Prostate gland (tissue), 2 donors: ENCODE measurements around the gene GARIN1A. TPM values are rescaled to one million over a fixed set of nuclear protein-coding genes. Genes with fewer than 3 reads are reported as not detected.
"Not testable (repeated sequence)": the region's sequence is repeated elsewhere in the genome, so short reads cannot be mapped to it uniquely, and the experiment has no call there.

Experiments
- DNase-seq: peaks from one replicate; pipeline ENCODE4 v3.0.0-alpha.2; 2019; ENCODE audit warnings: low spot score
- H3K27ac ChIP-seq, 2 donors: fragments of 200-600 bp; sonication (generic); 2 replicates each; pipeline ENCODE4 v1.5.1; 2017 to 2019
- H3K27me3 ChIP-seq: fragments of 200-600 bp; sonication (generic); replicated peaks from 2 replicates; pipeline ENCODE4 v1.5.1; 2019; ENCODE audit not compliant: insufficient read depth
- H3K36me3 ChIP-seq, 2 donors: fragments of 200-600 bp; sonication (generic); 1 replicate in 1 of 2; 2 replicates in 1 of 2; pipeline versions ENCODE4 v1.5.1 to v1.8.1; 2017 to 2019
- H3K4me1 ChIP-seq: fragments of 200-600 bp; sonication (generic); replicated peaks from 2 replicates; pipeline ENCODE4 v1.5.1; 2019
- H3K4me3 ChIP-seq, 2 donors: fragments of 200-600 bp; sonication (generic); 2 replicates each; pipeline ENCODE4 v1.5.1; 2017 to 2019
- H3K9me3 ChIP-seq: fragments of 200-600 bp; sonication (generic); 2 replicates; pipeline ENCODE4 v1.5.1; 2017
- CTCF ChIP-seq, 4 experiments: fragments of 200-600 bp in 2 of 4; fragments of 450-650 bp in 2 of 4; sonication (generic) in 2 of 4; IDR thresholded peaks; 1 replicate in 3 of 4; 2 replicates in 1 of 4; pipeline ENCODE4 v1.5.1; 2016 to 2019; ENCODE audit warnings: antibody characterized with exemption in 4 of 4, mild to moderate bottlenecking in 2 of 4, moderate library complexity in 2 of 4
- POLR2A ChIP-seq: fragments of 450-650 bp; IDR thresholded peaks from one replicate; pipeline ENCODE4 v1.6.1; 2016; ENCODE audit warnings: antibody characterized with exemption, mild to moderate bottlenecking
- POLR2AphosphoS5 ChIP-seq: sonication (generic); formaldehyde crosslinking; IDR thresholded peaks from one replicate; pipeline ENCODE4 v1.6.1; 2017; ENCODE audit warnings: antibody characterized with exemption
- WGBS: methylation state at CpG from one replicate; pipeline ENCODE4 v1.1.5; 2018; 5-methylcytosine and 5-hydroxymethylcytosine counted together
- intact Hi-C: fragments of 100-400 bp; cut with DNase I; formaldehyde crosslinking; loops from one replicate; pipeline ENCODE4 v1.14.2; 2022
- total RNA-seq, 2 donors: library from RNA; depleted of rRNA; stranded (reverse); fragments of >200 nt; gene quantifications; one replicate each; pipeline ENCODE4 v1.1.0, GENCODE V29; 2016

Gene GARIN1A
- total RNA-seq, 2 donors from 2014 or later: 0.18 to 4.5 TPM

DNA sequence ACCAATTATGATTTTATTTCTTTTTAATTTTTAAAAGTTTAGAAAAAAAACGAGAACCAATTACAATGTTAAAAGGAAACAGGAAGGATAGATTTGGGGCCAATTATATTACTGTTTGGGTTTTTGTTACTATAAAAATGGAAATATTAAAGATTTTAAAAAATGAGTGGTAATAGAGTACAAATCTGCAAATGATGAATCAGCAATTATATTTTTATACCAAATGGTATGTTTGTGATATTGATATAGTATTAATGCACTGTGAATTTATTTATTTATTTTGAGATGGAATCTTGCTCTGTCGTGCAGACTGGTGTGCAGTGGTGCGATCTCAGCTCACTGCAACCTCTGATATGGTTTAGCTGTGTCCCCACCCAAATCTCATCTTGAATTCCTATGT lies 11.5 kb upstream of the GARIN1A start:
- WGBS: 95% methylated on average over 3 of the region's 3 CpGs
- no peaks in the 10 kb centered on the region for H3K9me3 ChIP-seq
- H3K27me3 ChIP-seq: no peaks in the 10 kb centered on the region
- H3K36me3 ChIP-seq: no peaks in the 10 kb centered on the region
- no peaks in the 10 kb centered on the region for H3K4me1 ChIP-seq
- intact Hi-C loops: no loop called here
- no peak overlapping the region for H3K4me3 ChIP-seq
- no peak overlapping the region for H3K27ac ChIP-seq
- TF ChIP-seq POLR2A (no peak), POLR2AphosphoS5 (no peak), CTCF (IDR thresholded peaks at IDR 0.05) (no peak)
- no peak for DNase-seq

GRCh38 chr7:128661446-128661845 lies 10.6 kb upstream of the GARIN1A start:
- Histone ChIP-seq H3K9me3 (no peaks in the 10 kb centered on the region), H3K4me3 (no peak overlapping the region), H3K27ac (no peak overlapping the region), H3K36me3 (no peaks in the 10 kb centered on the region), H3K4me1 (no peaks in the 10 kb centered on the region), H3K27me3 (no peaks in the 10 kb centered on the region)
- TF ChIP-seq POLR2AphosphoS5: no peak
- no peak for TF ChIP-seq CTCF (IDR thresholded peaks at IDR 0.05)
- intact Hi-C loops: no loop called here
- no peak for DNase-seq
- 95% methylated on average over 5 of the region's 5 CpGs for WGBS

GRCh38 chr7:128662091-128662490 lies 10.0 kb upstream of the GARIN1A start:
- no peaks in the 10 kb centered on the region for H3K27me3 ChIP-seq
- H3K4me1 ChIP-seq: no peaks in the 10 kb centered on the region
- intact Hi-C loops: no loop called here
- no peaks in the 10 kb centered on the region for H3K36me3 ChIP-seq
- H3K9me3 ChIP-seq: no peaks in the 10 kb centered on the region
- no peak for DNase-seq
- WGBS: 96% methylated on average over 3 of the region's 3 CpGs
- no peak for TF ChIP-seq POLR2AphosphoS5
- no peak for TF ChIP-seq POLR2A
- no peak for TF ChIP-seq CTCF (IDR thresholded peaks at IDR 0.05)
- no peak overlapping the region for H3K4me3 ChIP-seq
- no peak overlapping the region for H3K27ac ChIP-seq

DNA sequence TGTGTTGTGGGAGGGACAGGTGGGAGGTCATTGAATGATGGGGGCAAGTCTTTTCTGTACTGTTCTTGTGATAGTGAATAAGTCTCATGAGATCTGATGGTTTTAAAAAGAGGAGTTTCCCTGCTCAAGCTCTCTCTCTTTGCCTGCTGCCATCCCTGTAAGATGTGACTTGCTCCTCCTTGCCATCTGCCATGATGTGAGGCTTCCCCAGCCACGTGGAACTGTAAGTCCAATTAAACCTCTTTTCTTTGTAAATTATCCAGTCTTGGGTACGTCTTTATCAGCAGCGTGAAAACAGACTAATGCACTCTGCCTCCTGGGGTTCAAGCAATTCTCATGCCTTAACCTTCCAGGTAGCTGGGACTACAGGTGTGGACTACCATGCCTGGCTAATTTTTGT lies 8.9 kb upstream of the GARIN1A start:
- intact Hi-C loops, H3K27ac ChIP-seq, DNase-seq, H3K4me3 ChIP-seq, H3K36me3 ChIP-seq, H3K9me3 ChIP-seq, H3K27me3 ChIP-seq, H3K4me1 ChIP-seq: not testable (repeated sequence)
- WGBS: 95% methylated on average over 3 of the region's 3 CpGs

GRCh38 chr7:128665057-128665456 lies 7.0 kb upstream of the GARIN1A start:
- no peak for DNase-seq
- TF ChIP-seq POLR2A (no peak), POLR2AphosphoS5 (no peak), CTCF (IDR thresholded peaks at IDR 0.05) (no peak)
- Histone ChIP-seq H3K4me3 (no peak overlapping the region), H3K36me3 (no peaks in the 10 kb centered on the region), H3K27ac (no peak overlapping the region), H3K9me3 (no peaks in the 10 kb centered on the region), H3K27me3 (no peaks in the 10 kb centered on the region), H3K4me1 (no peaks in the 10 kb centered on the region)
- WGBS: 68% methylated on average over 1 of the region's 1 CpG
- intact Hi-C loops: no loop called here

- TF ChIP-seq POLR2AphosphoS5: no peak
- TF ChIP-seq CTCF (IDR thresholded peaks at IDR 0.05): no peak
- TF ChIP-seq POLR2A: no peak
- WGBS: 90% methylated on average over 8 of the region's 8 CpGs
- Histone ChIP-seq H3K4me3 (no peak overlapping the region), H3K27ac (no peak overlapping the region), H3K27me3 (no peaks in the 10 kb centered on the region), H3K9me3 (no peaks in the 10 kb centered on the region), H3K36me3 (no peaks in the 10 kb centered on the region), H3K4me1 (no peaks in the 10 kb centered on the region)
- DNase-seq: no peak
- intact Hi-C loops: no loop called here
These were observed 5.9 kb upstream of the GARIN1A start for GRCh38 chr7:128666200-128666599.
